Muscle of arm (tissue), 12 donors: ENCODE data around the gene HDAC7. TPM values are rescaled to one million over a fixed set of nuclear protein-coding genes. Genes with fewer than 3 reads are reported as not detected.

Experiments
- DNase-seq: peaks from one replicate; pipeline ENCODE4 v3.0.0-alpha.2; 2013
- polyA plus RNA-seq, 12 donors: library from polyadenylated mRNA; unstranded; fragments of 120-200 nt; gene quantifications; one replicate each; pipeline ENCODE4 v1.2.1, GENCODE V29; 2013; ENCODE audit not compliant: insufficient read length in 12 of 12

Gene HDAC7
- polyA plus RNA-seq, 12 donors, result 46.9 to 128 (median 60.7) TPM; not detected in 1

- DNase-seq, result no peak
These were observed 71.2 kb downstream of the HDAC7 start for GRCh38 chr12:47748507-47748828.

GRCh38 chr12:47747596-47748506 lies 71.9 kb downstream of the HDAC7 start:
- no peak for DNase-seq

DNA sequence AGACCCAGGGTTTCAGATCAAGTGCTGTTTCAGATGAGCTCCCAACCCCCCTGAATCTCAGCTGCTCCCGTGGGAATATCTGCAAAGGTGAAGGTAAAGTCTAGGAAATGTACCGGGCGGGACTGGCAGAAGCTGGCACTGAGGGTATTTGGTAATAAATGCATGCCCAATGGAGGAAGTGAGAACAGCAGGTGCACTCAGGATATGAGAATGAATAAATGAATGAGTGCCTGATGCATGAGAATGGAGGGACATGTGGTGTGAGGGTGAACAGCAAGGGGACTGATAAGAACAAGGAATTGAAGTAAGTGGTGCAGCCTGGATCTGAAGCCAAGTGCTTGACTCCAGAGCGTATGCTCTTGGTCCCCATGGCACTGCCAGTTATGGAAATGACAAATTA lies 72.6 kb downstream of the HDAC7 start:
- DNase-seq, result no peak

DNA sequence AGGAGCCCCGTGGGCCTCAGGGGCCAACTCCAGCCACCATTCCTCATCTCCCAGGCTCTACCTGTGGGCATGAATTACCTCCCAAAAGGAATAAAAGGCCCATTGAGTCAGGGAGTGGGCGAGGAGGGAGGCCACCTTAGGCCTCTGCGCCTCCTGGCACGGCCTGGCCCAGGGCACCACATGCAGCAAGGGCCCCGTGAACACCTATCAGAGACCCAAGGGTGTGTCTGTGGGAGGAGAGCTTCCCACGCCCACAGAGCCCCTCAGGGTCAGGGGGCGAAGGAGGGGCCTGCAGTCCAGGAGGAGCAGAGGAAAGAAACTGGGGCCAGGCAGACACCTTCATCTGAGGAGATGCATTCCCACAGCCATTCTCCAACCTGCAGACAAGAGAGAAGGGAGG lies 73.2 kb downstream of the HDAC7 start:
- no peak for DNase-seq

- DNase-seq, result no peak
These were observed 73.6 kb downstream of the HDAC7 start for GRCh38 chr12:47746073-47746472.

DNA sequence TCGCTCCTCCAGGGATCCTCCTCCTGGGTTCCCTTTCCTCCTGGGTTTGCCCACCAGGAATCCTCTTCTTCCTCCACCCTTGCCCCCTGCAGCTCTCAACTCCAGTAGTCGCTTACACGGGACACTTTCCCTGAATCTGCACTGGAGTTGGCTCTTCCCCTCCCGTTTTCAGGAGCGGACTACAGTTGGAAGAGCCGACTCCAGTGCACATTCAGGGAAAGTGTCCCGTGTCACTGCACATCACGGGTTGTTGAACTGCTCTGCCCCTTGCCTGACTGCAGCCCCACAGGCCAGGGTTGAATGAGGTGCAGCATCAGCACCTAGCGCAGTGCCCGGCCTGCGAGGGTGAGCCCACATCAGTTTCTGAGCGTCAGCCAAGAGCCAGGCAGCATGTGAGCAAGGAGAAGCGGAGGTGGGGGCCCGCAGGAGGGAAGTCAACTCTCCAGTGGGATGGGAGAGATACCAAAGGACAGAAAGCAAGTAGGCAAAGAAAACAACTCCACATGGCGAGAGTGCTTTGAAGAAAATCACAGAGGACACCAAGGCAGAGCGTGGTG lies 74.1 kb downstream of the HDAC7 start:
- DNase-seq, result no peak

GRCh38 chr12:47744778-47745436 lies 74.8 kb downstream of the HDAC7 start:
- no peak for DNase-seq

- no peak for DNase-seq
These were observed 75.6 kb downstream of the HDAC7 start for GRCh38 chr12:47744005-47744651.

DNA sequence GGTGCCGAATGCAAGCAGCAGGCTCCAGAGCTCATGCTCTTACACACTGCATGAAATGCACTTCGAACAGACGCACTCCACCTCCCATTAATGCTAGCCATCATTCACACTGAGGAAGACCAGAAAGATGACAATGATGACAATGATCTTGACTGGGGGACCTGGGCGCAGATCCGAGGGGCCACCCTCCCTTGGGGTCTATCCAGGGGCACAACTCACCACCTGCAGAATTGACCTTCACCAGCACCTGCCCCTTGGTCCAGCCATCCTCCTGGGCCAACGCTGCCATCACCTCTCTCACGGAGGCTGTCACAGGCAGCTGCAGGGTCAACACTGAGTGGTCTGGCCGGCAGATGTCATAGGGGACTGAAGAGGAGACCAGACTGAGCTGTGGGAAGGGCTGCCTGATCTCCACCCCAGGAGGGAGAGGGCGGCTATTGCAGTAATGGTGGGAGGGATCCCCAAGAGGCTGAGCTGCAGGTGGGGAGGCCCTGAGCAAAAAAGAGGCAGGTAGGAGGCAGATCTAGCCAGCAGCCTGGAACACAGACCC lies 76.3 kb downstream of the HDAC7 start:
- DNase-seq, result no peak

GRCh38 chr12:47742253-47742825 lies 77.4 kb downstream of the HDAC7 start:
- DNase-seq, result no peak

GRCh38 chr12:47741340-47741703 lies 78.4 kb downstream of the HDAC7 start:
- DNase-seq, result peak; percentile 46

GRCh38 chr12:47740606-47741339 lies 78.9 kb downstream of the HDAC7 start:
- DNase-seq, result no peak

DNA sequence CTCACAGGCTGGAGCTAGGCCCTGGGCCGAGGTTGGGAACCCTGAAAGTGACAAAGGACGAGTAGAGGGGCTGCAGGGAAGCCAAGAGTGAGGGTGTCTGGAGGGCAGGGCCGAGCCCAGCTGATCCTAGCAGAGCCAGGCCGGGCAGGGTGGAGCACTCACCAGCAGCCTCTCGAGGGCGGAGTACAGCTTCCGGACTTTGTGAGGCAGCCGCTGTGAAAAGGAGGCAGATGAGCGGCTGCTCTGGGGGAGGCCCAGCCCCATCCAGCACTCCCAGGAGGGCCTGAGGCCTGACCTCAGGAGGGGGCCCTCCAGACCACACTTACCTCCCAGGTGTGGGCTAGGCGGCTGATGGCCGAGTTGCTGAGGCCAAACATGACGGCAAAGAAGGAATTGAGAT lies 79.7 kb downstream of the HDAC7 start:
- no peak for DNase-seq

GRCh38 chr12:47739297-47739696 lies 80.4 kb downstream of the HDAC7 start:
- no peak for DNase-seq

GRCh38 chr12:47737936-47738594 lies 81.6 kb downstream of the HDAC7 start:
- DNase-seq, result no peak

- peak; percentile 54 for DNase-seq
These were observed 82.6 kb downstream of the HDAC7 start for GRCh38 chr12:47736877-47737676.

DNA sequence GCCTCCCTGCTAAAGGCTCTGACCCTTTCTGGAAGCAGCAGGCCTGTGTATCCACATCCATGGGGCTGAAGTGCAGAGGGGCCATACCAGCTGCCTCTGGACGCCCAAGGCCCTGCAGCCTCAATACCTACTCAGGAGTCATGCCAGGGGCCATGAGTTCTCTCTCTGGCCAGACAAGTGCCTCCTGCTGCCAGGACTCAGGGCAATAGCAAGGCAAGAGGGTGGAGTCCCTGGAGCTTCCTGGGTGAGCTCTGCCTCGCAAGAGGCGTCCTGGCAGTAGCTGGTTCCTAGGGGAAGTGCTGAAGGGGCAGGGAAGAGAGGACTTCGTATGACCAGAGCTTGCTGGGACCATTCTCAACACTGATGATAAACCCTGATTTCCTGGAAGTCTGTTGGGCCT lies 83.5 kb downstream of the HDAC7 start:
- DNase-seq, result no peak

DNA sequence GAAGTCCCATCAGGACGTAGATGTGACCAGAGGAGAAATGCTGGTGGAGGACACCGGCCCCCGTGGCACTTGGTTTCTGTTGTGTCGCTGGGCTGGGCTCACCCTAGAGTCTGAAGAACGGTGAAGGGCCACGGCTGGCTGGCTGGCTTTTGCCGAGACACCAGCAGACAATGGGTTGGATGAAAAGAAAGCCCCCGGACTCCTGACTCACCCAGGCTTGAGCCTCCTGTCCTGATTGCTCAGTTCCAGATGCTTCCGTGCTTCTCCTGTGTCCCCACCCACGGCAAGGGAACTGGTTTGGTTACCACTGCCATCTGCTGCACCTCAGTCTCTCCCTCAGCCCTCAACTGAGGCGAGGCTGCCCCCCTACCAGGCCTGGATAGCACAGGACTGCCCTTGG lies 84.1 kb downstream of the HDAC7 start:
- DNase-seq, result no peak

DNA sequence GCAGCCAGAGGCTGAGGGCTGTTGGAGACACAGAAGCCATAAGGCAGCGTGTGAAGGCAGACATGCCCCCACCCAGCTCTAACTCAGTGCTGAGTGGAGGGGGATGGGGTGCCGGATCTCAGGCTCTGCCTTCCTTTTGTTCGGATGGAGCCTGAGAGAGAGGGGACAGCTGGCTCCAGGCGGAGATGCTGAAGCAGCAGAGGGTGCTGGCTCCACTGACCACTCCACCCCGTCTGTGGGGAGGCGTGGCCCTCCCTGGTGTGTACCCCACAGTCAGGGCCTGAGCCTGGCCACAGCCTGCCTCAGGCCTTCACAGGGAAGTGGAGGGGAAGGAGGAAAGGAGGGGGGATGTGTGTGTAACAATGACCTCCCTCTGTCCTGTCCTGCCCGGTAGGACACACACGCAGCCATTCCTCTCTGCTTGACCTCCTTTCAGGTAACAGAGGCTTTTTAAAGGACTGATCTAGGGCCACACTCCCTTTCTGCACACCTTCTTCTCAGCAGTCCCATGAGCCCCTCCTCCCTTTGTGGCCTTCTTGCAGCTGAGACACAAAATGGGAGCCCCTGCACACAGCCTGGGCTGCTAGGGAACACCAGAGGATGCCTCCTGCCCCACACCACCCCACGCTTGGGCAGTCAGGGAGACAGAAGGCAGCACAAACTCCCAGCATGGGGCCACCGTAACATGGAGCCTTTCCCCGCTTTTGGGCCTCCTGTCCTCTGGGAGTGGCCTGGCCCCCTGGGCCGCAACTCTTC lies 84.8 kb downstream of the HDAC7 start:
- DNase-seq, result no peak
